ENCODE data around the gene EPHX1.

The EPHX1 gene

DNA sequence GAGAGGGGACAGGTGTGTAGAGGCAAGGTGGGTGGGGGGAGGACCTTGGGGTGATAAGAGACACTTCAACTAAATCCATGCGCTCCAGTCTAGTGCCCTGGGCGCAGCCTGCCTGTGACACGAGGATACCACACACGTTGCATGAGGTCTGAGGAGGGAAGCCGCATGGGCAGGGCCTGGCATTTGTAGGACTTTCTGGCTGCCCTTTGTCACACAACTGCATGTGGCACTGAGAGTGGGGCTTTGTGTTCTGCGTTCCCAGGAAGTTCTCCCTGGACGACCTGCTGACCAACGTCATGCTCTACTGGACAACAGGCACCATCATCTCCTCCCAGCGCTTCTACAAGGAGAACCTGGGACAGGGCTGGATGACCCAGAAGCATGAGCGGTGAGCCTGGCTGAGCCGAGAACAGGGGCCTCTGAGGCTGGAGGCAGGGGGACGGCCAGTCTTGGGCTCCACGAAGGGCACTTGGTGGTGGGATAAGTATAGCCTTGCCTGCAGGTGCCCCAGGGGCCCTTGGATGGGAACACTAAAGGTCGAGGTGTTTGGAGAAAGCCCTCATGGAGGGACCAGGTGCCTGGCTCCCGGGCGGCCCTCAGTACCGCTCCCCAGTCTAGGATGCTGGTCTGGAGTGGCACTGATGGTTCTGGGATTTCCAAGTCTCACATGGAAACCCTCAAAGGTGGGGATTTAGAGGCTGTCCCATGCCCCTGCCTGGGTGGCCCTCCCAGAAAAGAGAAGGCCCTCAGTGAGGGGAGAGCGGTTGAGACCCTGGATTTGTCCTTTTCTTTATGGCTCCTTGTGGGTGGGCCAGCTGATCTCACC, 34.5 kb downstream of the EPHX1 start:
- DNase-seq = no peak

DNA sequence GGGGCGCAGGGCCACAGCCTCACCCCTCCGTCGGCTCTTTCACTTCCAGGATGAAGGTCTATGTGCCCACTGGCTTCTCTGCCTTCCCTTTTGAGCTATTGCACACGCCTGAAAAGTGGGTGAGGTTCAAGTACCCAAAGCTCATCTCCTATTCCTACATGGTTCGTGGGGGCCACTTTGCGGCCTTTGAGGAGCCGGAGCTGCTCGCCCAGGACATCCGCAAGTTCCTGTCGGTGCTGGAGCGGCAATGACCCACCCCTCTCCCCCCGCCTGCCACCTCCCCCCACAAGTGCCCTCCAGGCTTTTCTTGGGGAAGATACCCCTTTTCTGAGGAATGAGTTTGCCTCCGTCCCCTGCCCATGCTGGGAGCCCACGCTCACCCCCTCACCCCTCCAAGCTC, 35.2 kb downstream of the EPHX1 start:
- DNase-seq = no peak

DNA sequence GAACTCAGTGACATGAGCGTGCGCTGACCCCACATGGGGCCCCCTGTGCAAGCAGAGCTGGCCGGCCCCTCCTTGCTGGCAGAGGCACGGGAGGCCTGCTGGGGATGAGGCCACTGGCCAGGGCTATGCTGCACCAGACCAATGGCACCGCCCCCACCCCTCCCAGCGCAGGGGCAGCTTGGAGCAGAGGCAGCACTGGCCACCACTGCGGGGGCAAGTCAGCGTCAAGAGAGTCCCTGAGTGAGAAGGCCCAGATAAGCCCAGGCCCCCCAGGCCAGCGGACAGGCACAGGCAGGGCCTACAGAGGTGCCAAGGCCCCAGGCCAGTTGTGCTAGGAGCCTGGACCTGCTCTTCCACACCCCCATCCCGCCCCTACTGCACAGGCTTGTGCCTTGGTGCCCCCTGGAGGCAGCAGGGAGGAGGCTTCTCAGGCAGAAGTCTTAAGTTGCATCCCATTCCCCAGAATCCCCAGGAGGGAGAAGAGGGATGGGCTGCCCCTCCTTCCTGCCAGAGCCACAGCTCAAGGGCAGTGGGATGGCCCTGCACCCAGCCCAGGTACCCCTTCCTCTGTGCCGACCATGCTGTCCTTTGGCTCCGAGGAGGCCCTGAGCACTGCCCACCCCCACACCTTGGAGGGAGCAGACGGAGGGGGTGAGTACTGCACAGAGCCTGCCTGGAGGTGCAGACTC, 35.8 kb downstream of the EPHX1 start:
- DNase-seq = peak; percentile 3 to 18

DNA sequence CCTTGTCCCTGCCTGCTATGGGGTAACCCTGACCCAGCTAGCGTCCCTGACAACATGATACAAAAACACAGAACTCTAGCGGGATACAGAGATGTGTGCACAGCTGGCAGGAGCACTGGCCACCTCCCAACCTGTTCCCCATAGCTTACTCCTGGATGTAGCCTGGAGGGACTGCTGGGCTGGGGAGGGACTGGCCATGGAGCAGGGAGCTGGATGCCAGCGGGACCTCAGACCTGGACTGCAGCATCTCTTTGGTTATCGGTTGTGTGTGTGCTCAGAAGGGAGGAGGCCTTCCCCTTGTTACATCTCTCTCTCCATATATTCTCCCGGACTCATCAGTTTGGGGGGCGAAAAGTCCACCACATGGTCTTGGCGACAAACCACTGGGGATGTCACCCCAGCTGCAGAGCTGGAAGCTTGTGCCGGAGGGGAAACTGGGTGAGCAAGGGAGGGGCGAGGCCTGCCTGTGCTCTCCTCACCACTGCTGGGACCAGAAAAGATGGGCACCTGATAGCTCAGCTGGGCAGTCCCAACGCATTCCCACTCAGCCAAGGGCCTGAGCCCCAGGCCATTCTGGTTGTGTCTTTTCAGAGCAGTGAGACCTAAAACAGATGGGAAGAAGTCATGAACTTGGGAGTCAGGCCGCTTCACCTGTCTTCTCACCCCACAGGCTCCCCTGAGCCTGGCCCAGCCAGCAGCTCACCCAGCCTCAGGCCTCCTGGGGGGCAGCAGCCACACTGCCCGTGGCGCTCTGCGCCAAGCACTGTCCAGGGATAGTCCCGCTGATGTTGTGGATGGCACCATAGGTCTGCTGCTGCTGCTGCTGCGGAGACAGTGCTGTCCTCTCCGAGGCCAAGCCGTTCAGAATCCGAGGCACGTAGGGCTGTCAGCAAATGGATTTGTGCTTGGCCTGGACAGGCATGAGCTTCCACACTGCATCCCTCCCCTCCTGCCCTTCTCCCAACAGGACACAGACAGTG, 36.7 kb downstream of the EPHX1 start:
- DNase-seq = no peak

GRCh38 chr1:225847610-225848009, 37.7 kb downstream of the EPHX1 start:
- DNase-seq = no peak

DNA sequence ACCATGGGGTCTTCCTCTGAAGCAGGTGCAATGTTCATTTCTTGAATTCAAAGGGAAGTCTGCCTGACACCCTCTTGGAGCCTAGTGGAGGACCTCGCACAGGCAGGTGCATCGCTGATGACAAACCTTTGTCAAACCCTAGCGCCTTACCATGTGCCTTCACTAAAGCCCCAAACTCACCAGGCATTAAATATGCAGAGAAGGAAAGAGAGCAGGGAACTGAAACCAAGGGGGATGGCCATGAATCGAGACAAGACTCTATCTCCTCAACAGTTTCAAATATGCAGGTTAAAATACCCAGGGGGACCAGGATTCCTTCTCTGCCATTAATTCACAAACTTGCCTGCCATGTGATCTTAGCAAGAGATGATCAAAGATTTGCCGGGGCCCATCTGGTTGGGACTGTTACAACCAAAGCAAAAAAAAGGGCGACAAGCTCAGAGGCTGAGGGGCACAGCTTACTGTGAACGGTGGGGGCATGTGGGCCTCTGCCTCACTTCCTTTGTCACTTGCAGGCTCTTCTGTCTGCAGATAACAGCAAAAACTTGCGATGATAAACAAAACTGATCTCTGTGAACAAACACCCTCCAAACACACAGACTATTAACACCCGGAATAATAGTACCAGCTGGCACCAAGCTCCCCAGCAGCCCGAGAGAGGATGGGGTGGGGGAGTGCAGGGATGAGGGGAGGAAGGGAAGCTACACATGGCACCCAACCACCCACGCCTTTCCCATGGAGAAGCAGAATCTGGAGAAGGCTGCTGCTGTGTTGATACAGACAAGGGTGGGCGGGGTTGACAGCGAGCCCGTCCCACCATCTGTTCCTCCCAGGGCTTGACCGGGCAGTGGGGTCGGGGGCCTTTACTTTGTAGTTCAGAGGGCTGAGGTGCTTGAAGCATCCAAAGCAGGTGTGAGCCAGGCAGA, 38.4 kb downstream of the EPHX1 start:
- DNase-seq = no peak

- DNase-seq = no peak
These were observed 40.0 kb downstream of the EPHX1 start for GRCh38 chr1:225849925-225850324.

GRCh38 chr1:225850370-225850769, 40.4 kb downstream of the EPHX1 start:
- no peak for DNase-seq

- DNase-seq = no peak
These were observed 41.9 kb downstream of the EPHX1 start for GRCh38 chr1:225851805-225852204.

GRCh38 chr1:225852413-225853124, 42.6 kb downstream of the EPHX1 start:
- DNase-seq = no peak

- no peak for DNase-seq
These were observed 43.5 kb downstream of the EPHX1 start for GRCh38 chr1:225853441-225853840.

- DNase-seq = peak in 1 of 2 donors; percentile 44
These were observed 45.8 kb downstream of the EPHX1 start for GRCh38 chr1:225855503-225856300.

DNA sequence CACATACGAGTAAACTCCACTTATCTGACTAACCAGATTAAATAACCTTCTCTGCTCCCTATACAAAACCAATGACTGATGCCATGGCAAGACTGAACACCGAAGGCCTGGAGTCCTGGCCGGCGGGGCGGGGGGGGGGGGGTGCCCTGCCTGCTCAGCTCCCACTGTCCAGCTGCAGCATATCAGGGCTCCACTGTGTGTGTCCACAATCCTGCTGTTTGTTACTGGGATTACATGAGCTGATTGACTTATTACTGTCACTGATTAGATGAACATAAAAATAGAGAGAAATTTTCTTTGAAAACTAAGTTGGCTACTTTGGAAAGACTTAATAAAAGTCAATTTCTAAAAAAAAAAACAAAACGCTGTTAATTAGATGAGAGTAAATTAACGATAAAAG, 47.3 kb downstream of the EPHX1 start:
- no peak for DNase-seq

DNA sequence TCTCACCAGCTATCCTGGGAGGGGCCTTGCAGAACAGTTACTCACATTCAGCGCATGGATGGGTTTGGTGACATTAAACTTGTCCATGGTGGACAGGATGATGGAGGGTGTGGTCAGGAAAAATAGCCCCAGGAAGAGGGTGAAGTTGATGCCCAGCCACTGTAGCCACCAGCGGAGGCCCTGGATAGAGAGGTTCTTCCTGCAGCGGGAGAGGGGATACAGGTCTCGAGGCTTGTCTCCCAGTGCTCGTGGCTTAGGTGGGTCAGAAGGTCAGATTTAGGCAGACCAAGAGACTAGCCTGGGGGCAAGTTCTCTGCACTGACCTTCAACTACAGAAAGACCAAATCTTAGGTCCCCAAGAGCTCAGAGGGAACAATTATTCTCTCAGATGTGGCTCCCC, 49.2 kb downstream of the EPHX1 start:
- DNase-seq = no peak

GRCh38 chr1:225860107-225860506, 50.2 kb downstream of the EPHX1 start:
- no peak for DNase-seq

DNA sequence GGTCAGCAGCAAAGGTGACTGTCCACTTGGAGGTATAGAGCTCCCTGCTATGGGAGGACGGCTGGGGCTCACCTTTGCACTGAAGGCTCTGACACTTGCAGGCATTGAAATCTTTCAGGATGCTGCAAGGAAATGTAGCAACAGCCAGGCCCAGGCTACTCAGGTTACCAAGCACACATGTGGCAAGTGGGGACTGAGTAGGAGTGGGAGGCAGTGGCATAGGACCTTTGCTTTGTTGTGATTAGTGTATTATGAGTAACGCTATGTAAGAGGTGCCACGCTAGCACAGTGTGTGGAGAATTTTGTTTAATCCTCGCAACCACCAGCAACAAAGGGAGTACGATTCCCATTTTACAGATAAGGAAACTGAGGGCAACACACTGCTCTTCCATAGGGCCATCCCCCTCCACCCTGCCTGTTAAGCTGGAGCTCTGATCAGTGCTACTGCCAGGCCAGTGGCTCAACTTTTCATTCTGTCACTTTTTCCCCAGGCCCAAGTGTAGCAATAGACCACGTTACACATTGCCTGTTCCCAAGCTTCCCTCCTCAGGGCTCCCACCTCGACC, 51.0 kb downstream of the EPHX1 start:
- DNase-seq = no peak

DNA sequence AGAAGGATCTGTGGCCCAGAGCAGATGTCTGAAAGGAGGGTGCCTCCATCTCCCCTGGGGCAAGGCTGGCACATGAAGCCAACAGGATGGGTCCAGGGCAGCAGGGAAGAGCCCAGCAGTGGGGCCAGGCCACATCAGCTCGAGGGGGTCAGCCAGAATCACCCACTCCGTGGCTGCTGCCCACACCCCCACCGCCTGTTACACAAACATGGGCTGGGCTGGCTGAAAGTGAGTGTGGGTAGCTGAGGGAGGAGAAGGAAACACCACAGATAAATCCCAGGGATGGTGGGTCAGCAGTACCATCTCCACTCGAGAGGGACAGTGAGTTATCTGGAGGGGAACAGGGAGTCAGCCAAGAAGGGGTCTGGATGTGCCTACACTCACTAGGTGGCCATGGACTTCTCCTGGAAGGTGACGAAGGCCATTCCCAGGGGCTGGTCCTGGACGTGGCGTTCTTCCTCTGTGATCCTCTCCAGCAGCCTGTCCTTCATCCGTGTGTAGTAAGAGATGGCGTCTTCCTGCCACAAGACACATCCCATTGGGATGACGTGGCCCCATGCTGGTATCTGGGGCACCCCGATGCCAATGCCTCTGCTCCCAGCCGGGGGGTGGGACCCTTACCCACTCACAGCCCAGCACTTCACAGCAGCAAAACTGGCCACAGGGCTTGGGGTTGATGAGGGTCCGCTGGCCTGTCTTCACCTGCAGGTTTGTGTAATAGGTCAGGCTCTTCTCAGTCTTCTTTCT, 52.1 kb downstream of the EPHX1 start:
- no peak for DNase-seq

GRCh38 chr1:225862581-225862950, 52.6 kb downstream of the EPHX1 start:
- no peak for DNase-seq

DNA sequence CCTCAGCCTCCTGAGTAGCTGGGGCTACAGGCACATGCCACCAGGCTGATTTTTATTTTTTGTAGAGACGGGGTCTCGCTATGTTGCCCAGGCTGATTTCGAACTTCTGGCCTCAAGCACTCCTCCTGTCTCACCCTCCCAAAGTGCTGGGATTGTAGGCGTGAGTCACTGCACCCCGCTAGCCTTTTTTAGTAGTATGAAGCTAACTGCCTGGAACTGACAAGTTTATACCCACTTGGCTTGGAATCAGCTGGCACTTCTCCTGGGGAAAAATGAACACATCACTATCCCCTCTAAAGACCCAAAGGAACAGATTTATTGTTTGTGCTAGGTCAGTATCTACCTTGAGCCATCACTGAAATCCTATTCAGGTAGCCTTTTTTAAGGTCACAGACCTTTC, 53.2 kb downstream of the EPHX1 start:
- DNase-seq = no peak

GRCh38 chr1:225865514-225865913, 55.6 kb downstream of the EPHX1 start:
- no peak for DNase-seq
